ENCODE results near the gene ASB16. TPM values are rescaled to one million over a fixed set of nuclear protein-coding genes. Genes with fewer than 3 reads are reported as not detected.

The ASB16 gene
- total and polyA plus RNA-seq, 9 of the 15 experiments (the other 6 are each of a cell fraction or from before 2014, with no cell fraction given): 0.03 to 0.07 TPM; not detected in 7

DNA sequence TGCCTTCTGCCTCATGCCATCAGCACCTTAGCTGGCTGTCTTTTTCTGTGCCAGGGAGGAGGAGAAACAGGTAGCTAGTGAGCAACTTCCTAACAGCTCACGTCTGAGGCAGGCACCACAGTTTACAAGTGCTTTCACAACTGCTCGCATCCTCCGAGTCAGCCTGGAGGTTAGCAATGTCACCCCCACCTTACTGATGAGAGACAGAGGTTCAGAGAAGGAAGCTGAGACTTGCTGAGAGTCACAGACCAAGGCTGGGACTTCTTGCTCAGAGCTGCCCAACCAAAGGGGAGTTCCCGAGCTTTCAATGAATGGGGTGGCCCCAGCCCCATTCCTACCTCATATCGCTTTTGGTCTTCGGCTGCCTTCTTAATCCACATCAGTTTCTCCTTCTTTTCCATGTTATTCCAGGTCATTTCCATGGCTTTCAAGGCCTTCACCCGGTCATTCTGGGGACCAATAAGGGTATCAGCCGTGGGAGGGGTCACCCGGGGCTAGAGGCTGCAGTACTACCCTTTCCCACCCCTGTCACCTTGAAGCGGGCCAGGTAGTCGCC is 39.4 kb downstream of the ASB16 start:
- H3K9ac ChIP-seq (ENCODE audit: insufficient read depth in 1 of 2, low read depth in 2 of 2, low read length in 2 of 2): peak overlapping the region; percentile 56 to 82; a peak in 3 of 4 replicates
- no peaks in the 10 kb centered on the region for H3K27me3 ChIP-seq (ENCODE audit: control insufficient read depth in 2 of 2, insufficient read depth in 2 of 2, low read length in 2 of 2)
- H3K4me3 ChIP-seq: no peak overlapping the region
- H3K9me3 ChIP-seq (replicated peaks; ENCODE audit: control insufficient read depth, insufficient read depth, low read depth, low read length): no peaks in the 10 kb centered on the region
- 0 out of 3 replicates have a peak overlapping the region, but pooled peaks have one; percentile 50 for H3K27ac ChIP-seq (ENCODE audit: extremely low read depth, low read depth, low read length)
- TF ChIP-seq, protein P1, sequence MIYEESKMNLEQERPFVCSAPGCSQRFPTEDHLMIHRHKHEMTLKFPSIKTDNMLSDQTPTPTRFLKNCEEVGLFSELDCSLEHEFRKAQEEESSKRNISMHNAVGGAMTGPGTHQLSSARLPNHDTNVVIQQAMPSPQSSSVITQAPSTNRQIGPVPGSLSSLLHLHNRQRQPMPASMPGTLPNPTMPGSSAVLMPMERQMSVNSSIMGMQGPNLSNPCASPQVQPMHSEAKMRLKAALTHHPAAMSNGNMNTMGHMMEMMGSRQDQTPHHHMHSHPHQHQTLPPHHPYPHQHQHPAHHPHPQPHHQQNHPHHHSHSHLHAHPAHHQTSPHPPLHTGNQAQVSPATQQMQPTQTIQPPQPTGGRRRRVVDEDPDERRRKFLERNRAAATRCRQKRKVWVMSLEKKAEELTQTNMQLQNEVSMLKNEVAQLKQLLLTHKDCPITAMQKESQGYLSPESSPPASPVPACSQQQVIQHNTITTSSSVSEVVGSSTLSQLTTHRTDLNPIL (CRISPR knock-in tag; IDR thresholded peaks at IDR 0.05): no peak
- TF ChIP-seq POLR2A (conservative IDR thresholded peaks at IDR 0.05) (0 out of 2 replicates have a peak, but pooled peaks have one; percentile 32), ZNF583 (CRISPR knock-in tag; IDR thresholded peaks at IDR 0.05) (no peak), THRAP3 (IDR thresholded peaks at IDR 0.05; ENCODE audit: borderline replicate concordance) (peak; percentile 48; the same call in 1 of the 2 replicates), SUPT5H (IDR thresholded peaks at IDR 0.05) (0 out of 2 replicates have a peak, but pooled peaks have one; percentile 28), ZNF316 (IDR thresholded peaks at IDR 0.05) (peak; percentile 2; the same call in 1 of the 2 replicates), TOE1 (IDR thresholded peaks at IDR 0.05; ENCODE audit: borderline replicate concordance) (0 out of 2 replicates have a peak, but pooled peaks have one; percentile 27), TOE1 (CRISPR knock-in tag; IDR thresholded peaks at IDR 0.05; ENCODE audit: borderline replicate concordance, low read depth) (no peak), ZNF184 (CRISPR knock-in tag; IDR thresholded peaks at IDR 0.05) (no peak), CC2D1A (IDR thresholded peaks at IDR 0.05) (0 out of 2 replicates have a peak, but pooled peaks have one; percentile 42), RBFOX2 (IDR thresholded peaks at IDR 0.05; ENCODE audit: low read depth, low read length) (no peak), ZNF668 (CRISPR knock-in tag; IDR thresholded peaks at IDR 0.05) (0 out of 2 replicates have a peak, but pooled peaks have one; percentile 6), ZNF217 (CRISPR knock-in tag; IDR thresholded peaks at IDR 0.05) (no peak), SETDB1 (IDR thresholded peaks at IDR 0.05; ENCODE audit: low read length) (no peak), PHB2 (IDR thresholded peaks at IDR 0.05; ENCODE audit: low read depth) (0 out of 2 replicates have a peak, but pooled peaks have one; percentile 37), ZNF143 (CRISPR knock-in tag; IDR thresholded peaks at IDR 0.05) (no peak), ZNF830 (CRISPR knock-in tag; IDR thresholded peaks at IDR 0.05) (0 out of 2 replicates have a peak, but pooled peaks have one; percentile 8), SMC3 (conservative IDR thresholded peaks at IDR 0.05; ENCODE audit: insufficient read depth, low read depth, low read length) (no peak)
- H3K36me3 ChIP-seq (ENCODE audit: control insufficient read depth, insufficient read depth, low read length): peaks cover 76% of the 10 kb centered on the region
- peak; percentile 67 for FAIRE-seq
- WGBS (ENCODE audit: insufficient coverage, low coverage, missing lambda C conversion rate): 67% methylated on average over 11 of the region's 11 CpGs
- in situ Hi-C loops (cut with MboI) (loop anchor here (5.0 kb wide), 1 partner anchor 117 kb away; no protein-coding TSS in a partner anchor), intact Hi-C loops (cut with micrococcal nuclease) (loop anchor here (1.0 to 2.0 kb wide), 4 partner anchors 56 to 313 kb away; partner anchors contain the start of gene GRN)
- no peak for ATAC-seq
- no peak overlapping the region for H2AFZ ChIP-seq (ENCODE audit: low read depth, low read length)
- TSS peak; percentile 12 for BruUV-seq (replicated peaks)
- no peak for DNase-seq (ENCODE audit: extremely low read depth in 1 of 4, low spot score in 3 of 4)
- H4K20me1 ChIP-seq (replicated peaks; ENCODE audit: control insufficient read depth, insufficient read depth, low read length): peaks cover 12% of the 10 kb centered on the region
- peaks cover 15 to 51% of the 10 kb centered on the region in 2 experiments; a peak in 4 of 5 replicates for H3K4me1 ChIP-seq (replicated peaks in 1 of 2; ENCODE audit: control insufficient read depth in 2 of 2, insufficient read depth in 2 of 2, low read length in 2 of 2)
- ChIA-PET POLR2A (interaction anchor here (0.6 to 3.6 kb wide), 11 partner anchors 10 to 326 kb away, joined by 3 to 16 read pairs (median 3); partner anchors contain the start of genes ATXN7L3, GRN, SLC25A39 and UBTF), CTCF (ENCODE audit: low intra/inter-chr PET ratio) (interaction anchor here (0.7 to 3.9 kb wide), 12 partner anchors 9 to 655 kb away, joined by 3 to 42 read pairs (median 6); partner anchors contain the start of genes GRN and UBTF)
- peak overlapping the region; percentile 28 for H3K4me2 ChIP-seq (ENCODE audit: insufficient read depth, low read length)
- peaks cover 4% of the 10 kb centered on the region for H3K9me1 ChIP-seq (ENCODE audit: control insufficient read depth, insufficient read depth, low read length)
- peaks cover 6% of the 10 kb centered on the region; the same call in 1 of the 3 replicates for H3K79me2 ChIP-seq (ENCODE audit: control insufficient read depth, insufficient read depth, low read length)
